Right renal pelvis (tissue), 4 donors: Measurements from ENCODE around the gene PACS1. TPM values are rescaled to one million over a fixed set of nuclear protein-coding genes. Genes with fewer than 3 reads are reported as not detected.

Source experiments
- DNase-seq, 4 donors: peaks; one replicate each; pipeline ENCODE4 v3.0.0-alpha.2; 2013; ENCODE audit warnings: low read depth in 4 of 4, low spot score in 3 of 4, missing footprints in 1 of 4
- polyA plus RNA-seq, 4 donors: library from polyadenylated mRNA; unstranded; fragments of 120-200 nt; gene quantifications; one replicate each; pipeline ENCODE4 v1.2.1, GENCODE V29; 2013; ENCODE audit not compliant: insufficient read length in 4 of 4

The PACS1 gene
- polyA plus RNA-seq, 4 donors = 40.1 to 54.4 (median 45.4) TPM

DNA sequence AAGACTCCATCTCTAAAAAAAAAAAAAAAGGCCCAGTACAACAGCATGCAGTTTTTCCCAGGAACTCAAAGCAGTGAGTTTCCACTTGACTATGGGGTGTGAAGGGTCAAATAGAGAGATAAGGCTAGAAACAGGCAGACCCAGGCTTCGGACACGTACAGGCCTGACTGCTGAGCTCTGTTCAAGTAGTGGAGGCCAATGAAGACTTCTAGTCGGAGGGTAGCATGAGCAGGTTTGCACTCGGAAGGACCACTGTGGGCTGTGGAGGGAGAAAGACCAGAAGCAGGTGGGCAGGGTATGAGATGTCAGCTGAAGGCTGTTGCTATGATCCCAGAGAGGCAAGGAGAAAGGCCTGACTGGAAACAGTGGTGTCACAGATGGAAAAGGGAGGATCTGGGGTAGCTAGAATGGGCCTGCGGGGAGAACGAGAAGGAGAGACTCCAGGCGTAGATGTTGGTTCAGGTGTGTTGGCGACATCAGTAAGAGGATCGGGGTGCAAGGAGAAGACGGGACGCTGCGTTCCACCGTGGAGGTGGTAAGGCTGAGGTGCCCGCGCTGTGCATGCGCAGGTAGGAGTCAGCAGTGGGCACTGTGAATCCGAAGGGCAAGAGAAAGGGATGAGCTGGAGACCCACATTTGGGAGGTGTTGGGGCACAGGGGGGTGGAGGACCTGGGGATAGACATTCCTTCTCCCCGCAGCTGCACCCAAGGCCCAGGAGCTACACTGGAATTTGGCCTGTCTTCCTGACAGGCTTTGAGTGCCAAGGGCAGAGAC is 149.0 kb downstream of the PACS1 start:
- DNase-seq = no peak

DNA sequence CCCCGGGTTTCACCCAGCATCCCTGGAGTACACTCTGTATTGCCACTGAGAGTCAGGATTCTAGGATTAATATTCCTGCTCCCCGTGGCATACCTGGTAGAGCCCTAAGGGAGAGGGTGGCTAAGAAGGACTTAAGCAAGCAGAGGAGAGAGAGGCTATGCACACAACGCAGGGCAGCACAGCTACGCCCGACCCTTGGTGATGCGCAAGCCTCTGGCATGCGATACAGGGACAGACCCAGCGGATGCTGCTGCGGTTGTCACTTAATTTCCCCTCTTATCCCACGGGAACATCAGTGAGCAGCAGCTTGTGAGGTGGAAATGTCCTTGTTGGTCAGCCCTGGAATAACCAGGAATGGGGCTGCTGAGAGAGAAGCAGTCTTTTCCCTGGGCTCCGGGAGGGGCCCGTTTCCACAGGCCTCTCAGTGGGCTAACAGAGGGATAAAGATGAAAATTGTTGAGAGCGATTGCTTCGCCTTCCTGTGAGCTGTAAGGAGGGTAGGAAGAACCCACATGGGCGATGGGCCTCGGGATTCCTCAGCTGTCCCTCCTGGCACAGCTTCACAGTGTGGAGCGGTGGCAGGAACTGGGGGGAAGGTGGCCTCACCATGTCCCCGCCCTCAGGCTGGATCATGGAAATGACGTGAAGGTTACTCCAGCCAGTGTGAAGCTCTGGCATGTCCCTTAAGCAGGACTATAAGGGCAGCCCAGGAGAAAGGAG is 149.9 kb downstream of the PACS1 start:
- DNase-seq = no peak

DNA sequence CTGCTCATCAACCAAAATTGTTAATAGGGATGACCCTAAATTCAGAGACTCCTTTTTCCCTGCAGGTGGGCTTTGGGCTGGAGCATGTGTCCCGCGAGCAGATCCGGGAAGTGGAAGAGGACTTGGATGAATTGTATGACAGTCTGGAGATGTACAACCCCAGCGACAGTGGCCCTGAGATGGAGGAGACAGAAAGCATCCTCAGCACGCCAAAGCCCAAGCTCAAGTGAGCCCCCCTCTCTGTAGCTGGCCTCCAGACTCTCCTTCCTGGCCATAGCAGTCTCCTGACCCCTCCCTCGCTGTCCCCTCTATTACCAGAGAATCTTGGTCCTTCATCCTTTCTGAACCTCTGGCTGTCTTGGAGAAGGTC is 150.5 kb downstream of the PACS1 start:
- DNase-seq = no peak

DNA sequence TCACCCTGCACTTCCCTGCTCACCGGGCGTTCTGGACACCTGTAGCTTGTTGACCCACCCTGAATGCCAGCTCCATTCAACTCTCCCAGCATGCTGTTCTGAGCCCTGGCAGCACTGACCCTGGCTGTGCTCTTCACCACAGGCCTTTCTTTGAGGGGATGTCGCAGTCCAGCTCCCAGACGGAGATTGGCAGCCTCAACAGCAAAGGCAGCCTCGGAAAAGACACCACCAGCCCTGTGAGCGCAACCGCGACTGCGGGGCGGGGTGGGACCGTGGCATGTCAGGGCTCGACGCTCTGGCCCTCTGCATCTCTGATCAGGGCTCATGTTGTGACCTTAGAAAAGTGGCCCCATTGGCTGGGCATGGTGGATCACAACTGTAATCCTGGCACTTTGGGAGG is 150.9 kb downstream of the PACS1 start:
- DNase-seq = no peak

DNA sequence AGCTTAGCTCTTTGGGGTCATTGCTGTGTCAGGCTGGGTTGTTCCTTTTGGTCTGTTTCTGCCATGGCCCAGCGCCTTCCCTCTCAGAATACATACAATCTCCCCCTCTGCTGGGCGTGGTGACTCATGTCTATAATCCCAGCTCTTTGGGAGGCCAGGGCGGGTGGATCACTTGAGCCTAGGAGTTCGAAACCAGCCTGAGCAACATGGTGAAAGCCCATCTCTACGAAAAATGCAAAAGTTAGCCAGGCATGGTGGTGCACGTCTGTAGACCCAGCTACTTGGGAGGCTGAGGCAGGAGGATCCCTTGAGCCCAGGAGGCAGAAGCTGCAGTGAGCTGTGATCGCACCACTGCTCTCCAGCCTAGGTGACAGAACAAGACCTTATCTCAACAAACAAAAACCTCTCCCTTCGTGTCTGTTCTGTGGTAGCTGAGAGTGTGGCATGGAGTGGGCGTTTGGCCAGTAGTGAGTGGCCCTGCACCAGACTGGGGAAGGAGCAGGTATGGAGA is 151.7 kb downstream of the PACS1 start:
- no peak for DNase-seq

DNA sequence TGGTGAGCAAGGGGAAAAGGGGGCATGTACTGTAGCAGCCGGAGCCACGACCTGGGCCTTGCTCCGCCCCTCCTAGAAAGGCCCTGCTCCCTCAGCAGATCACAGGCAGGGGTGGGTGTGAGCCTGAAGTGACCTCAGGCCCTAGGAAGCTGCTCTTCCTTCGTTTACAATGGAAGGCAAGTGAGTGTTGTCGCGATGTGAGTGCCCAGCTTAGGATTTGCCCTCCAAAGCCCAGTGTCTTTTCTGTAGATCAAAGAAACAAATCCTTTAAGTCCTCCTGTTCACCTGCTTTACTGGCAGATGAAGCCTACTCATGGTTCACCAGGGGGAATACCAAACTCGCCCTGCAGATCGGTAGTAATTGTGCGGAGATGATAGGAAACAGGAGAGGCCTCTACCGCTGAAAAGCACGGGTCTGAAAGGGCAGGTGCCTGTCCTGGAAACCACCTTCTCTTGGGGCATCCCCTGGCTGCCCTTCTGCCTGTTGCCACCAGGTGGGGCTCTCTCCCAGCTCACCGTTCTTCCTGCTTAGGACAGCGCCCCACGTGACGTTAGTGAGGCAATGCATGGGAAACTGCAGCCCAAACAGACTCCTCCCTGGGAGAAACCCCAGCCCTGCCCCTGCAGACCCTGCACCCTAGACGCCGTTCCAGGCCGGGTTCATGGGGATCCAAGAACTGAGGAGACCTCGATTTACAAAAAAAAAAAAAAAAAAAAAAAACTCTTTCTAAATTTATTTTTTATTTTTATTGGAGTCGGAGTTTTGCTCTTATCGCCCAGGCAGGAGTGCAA is 152.5 kb downstream of the PACS1 start:
- DNase-seq = peak; percentile 79 to 84 (median 82)

DNA sequence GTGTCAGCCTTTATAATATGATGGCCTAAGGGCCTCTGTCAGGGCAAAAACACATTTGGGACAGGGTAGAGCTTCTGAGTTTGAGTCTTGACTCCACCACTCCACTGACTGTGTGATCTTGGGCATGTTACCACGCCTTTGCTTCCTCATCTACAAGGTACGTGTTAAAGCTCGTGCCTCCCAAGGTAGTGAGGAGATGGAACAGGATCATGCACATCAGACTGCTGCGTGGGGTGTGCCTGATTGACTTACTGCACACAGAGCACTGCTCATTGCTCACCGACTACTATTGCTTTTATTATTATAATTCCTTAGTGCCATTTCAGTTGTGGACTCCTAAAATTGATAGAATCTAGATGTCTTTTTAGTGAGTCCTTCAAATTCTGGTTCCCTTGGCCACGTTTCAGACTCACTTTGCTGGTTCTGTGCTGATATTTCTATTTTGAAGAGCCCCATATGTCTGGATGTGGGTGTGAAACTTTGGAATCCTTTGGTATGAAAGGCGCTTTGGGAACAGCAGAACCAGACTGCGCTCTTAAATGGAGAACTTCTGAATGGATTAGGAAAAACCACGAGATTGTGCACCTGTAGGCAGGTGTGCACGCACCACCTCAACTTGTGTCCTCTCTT is 154.3 kb downstream of the PACS1 start:
- no peak for DNase-seq

DNA sequence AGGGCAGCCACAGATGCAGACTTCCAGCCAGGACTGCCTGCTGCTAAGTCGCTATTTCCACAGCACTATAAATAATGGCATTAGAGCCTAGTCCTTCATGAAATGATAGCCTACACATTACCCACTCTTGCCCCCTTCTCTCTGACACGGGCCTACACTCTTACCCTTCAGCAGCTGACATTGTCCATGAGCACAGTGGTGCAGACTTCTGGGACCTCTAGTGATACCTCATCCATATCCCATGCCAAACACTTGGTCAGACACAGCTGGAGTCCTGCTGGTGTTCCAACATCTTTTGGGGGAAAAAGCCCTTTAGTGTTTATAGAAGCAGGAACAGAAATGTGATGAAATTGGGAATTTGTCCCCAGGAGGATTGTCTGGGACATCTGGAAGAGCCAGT is 155.0 kb downstream of the PACS1 start:
- no peak for DNase-seq

DNA sequence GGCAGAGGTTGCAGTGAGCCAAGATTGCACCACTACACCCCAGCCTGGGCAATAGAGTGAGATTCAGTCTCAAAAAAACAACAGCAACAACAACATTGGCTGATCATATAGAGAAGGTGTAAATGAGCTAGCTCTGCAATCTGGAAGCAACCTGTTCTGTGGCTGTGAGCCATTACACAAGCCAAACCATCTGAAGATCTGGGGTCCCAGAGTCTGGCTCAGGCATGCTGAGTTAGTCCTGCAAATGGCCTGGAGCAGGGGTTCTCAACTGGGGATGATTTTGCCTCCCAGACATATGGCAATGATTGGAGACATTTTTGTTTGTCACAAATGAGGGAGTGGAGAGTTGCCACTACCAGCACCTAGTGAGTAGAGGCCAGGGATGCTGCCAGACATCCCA is 156.0 kb downstream of the PACS1 start:
- no peak for DNase-seq

DNA sequence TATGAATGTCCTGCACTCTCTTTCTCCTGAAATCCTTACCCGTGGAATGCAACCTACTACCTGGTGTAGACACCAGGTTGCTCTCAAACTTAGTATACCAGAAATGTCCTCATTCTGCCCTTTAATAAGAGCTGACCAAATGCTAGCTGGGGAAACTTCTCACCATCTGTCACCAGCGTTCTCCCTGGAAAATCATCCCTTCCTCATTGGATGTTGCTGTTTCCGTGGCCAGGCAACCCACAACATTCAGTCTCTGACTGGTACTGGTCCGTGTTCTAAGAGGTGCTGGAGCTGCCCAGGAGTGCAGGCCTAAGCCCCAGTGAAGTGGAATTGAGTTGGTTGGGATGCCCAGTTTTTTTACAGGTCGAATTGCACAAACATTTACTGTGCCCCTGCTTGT is 157.6 kb downstream of the PACS1 start:
- no peak for DNase-seq

DNA sequence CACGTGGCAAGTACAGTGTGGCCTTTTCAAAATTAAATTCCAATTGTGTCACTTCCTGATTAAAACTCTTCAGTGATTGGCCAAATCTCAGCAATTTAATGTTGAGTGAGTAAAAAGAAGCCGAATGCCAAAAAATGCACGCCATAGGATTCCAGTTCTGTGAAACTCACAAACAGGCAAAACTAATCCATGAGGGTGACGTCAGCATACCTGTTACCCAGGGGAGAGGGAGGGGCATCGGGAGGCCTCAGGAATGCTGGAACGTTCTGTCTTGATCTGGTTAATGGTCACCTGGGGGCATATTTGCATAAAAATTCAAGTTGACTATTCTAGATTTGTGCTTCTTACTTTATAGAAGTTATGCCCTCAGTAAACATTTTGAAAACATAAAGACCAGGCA is 158.4 kb downstream of the PACS1 start:
- DNase-seq = peak in 3 of 4 donors; percentile 6 to 25 (median 8)

DNA sequence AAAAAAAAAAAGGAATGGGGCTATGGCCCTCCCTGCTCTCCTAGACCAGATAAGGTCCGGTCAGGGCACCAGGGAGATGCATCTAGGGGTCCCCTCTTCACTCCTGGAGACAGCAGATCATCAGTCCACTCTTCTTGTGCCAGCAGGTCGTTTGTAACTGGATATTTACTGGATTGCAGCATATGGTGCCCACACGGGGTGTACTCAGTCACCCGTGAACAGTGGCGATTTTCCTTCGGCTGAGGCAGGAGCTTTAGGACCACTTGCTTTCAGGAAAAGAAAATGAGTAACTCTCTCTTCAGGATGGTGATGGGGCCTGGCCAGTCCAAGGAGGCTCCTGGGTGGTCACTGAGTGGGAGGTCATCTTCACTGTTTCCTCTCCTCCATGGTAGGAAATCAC is 160.1 kb downstream of the PACS1 start:
- no peak for DNase-seq

DNA sequence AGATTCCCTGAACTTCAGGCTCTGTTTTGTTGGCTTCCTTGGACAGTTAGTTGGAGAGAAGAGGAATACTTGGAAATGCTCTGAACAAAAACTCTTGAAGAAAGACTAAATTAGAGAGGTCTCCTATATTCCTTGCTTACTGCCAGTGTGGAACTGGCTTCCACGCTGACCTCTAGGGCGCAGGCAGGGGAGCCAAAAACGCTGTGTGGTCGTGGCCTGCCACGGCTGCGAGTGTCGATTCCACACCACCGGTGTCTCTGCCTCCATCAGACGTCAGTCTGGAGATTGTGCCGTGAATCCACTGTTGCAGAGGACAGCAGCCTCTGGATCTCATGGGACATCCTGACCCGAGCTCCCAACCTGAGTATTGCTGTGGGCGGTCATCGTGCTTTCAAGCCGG is 160.9 kb downstream of the PACS1 start:
- no peak for DNase-seq

DNA sequence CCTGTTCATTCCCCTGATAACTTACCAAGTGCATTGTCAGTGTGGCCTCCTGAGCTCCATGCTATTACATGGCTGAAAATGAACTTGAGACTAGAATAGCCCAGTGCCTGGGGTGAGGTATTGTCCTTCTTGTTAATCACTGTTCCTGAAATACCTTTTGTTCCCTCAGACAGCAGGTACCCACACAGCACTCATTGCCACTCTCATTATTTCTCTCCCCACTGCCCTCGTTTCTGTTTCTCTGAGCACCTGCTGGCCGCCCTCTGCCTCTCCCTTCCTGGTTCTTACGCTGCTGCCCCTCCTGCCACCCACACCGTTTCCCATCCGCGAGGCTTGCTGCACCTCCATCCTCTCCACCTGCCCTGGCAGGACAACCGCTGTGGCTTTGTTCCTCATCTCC is 161.5 kb downstream of the PACS1 start:
- DNase-seq = no peak

DNA sequence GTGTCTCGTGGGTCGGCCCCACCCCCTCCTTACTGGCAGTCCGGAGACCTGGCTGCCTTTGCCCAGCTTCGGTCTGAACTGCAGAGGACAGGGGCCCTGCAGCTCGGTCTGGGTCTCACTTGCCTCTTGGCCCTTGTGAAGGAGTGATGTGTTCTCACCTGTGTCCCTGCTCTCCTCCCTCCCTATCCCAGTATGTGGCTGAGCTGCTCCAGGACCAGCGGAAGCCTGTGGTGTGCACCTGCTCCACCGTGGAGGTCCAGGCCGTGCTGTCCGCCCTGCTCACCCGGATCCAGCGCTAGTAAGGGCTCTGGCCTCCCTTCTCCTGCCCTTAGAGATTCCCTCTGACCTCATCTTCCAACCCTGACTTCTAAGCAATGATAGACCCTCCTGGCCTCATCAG is 162.7 kb downstream of the PACS1 start:
- no peak for DNase-seq

DNA sequence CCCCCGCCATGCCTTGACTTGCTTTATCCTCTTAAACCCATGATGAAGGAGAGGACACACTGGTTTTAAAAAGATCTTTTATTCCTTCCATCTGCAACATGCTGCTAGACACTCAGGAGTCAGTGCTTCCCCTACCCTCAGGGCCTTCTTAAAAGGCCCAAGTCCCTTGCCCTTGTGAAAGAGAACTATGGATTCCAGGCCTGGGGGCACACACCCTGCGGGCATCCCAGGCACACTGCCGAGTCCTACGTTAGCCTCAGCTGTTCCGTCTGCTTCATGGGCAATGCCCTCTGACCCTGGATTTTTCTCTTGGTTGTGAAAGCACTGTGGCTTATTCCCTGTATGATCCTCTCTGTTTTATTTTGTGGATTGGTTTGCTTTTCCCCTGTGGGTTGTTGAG is 163.2 kb downstream of the PACS1 start:
- DNase-seq = no peak

DNA sequence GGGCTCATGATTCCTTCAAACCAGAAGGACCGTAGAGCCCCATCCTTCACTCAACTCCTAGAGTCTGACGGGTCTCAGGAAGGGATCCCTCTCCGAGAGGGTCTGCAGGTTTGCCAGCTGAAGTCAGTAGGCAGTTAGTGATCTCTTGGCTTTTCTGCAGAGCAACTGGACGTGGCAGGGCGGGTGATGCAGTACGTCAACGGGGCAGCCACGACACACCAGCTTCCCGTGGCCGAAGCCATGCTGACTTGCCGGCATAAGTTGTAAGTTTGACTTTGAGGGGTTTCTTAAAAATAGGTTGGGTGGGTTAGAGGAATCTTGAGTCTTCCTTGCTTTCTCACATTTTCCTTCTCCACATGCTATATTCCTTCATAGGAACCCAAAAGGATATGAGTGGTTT is 165.1 kb downstream of the PACS1 start:
- no peak for DNase-seq

DNA sequence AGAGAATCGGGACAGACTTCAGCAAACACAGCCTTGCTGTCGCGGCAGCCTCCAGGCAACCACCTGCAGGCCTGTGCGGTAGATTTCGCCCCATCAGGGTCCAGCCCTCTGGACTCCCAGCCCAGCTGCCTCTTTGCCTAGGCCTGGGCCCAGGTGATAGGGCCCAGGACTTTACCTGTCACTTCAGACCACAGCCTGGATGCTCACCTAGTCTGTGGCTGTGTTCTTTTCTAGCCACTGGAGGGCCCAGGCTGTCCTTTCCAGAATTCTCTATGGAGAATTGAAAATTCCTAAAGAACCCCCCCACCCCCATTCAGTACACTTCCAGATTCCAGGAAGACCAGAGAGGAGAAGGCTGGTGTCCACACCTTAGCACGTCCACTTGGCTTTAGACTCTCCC is 167.8 kb downstream of the PACS1 start:
- DNase-seq = no peak

DNA sequence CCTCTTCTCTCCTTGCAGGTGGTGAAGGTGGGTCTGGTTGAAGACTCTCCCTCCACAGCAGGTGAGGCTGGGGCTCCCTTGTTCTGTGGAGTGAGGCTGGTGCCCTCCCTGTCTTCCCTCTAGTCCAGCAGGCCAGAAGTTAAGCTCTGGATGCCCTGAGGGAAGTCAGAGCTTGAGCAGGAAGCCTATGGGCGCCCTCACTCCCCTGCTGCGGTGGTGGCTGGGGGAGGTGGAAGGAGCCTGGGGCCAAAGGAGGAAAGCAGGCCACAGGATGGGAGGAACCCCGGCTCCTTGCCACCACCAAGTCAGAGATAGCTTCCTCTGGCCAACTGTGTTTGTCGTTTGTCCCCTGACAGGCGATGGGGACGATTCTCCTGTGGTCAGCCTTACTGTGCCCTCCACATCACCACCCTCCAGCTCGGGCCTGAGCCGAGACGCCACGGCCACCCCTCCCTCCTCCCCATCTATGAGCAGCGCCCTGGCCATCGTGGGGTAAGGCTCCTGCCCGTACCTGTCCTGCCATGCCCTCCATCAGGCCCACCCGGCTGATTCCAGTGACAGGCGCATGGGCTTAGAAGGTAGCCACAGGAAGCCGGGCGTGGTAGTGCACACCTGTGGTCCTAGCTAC is 168.8 kb downstream of the PACS1 start:
- DNase-seq = no peak

DNA sequence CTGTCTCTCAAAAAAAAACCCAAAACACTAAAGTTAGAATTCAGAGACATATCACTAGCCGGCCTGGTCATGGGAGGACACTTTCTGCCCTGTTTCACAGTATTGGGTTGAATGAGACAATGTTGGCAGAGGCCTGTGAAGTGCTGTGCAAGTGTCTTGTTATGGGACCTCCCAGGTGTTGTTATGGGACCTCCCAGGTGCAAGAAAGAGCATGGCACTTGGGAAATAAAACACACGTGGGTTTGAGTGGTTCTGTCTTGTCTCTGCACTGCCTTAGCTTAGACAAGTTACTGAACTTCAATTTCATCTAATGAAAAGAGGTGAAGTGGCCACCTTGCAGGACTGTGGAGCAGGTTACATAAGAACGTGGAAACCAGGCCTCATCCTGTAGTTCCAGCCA is 169.4 kb downstream of the PACS1 start:
- DNase-seq = no peak
